GM23338 (cell line): Measurements from ENCODE around the gene IL10. TPM values are rescaled to one million over a fixed set of nuclear protein-coding genes. Genes with fewer than 3 reads are reported as not detected.

ENCODE experiments used
- ATAC-seq: fragments of 200-7000 bp; cut with Tn5 transposase; 3 replicates; pipeline ENCODE4 v1.9.1; 2020
- DNase-seq: peaks from one replicate; pipeline ENCODE4 v3.0.0-alpha.2; 2015; ENCODE audit warnings: low spot score
- H2AFZ ChIP-seq: fragments of 200-600 bp; sonication (generic); 2 replicates; pipeline ENCODE4 v1.8.0; 2016; ENCODE audit warnings: antibody characterized with exemption, mild to moderate bottlenecking, moderate library complexity
- H3F3A ChIP-seq: fragments of 200-600 bp; sonication (generic); replicated peaks from 2 replicates; pipeline ENCODE4 v1.8.0; 2017; ENCODE audit warnings: antibody characterized with exemption, mixed run types, low read depth
- H3K27ac ChIP-seq: fragments of 200-600 bp; sonication (generic); 2 replicates; pipeline ENCODE4 v1.6.1; 2016; ENCODE audit warnings: low read depth
- H3K27me3 ChIP-seq: fragments of 200-600 bp; sonication (generic); 2 replicates; pipeline ENCODE4 v1.8.0; 2016; ENCODE audit warnings: mild to moderate bottlenecking, mixed run types, moderate library complexity; ENCODE audit not compliant: insufficient read depth
- H3K36me3 ChIP-seq: fragments of 200-600 bp; sonication (generic); 2 replicates; pipeline ENCODE4 v1.8.0; 2016; ENCODE audit warnings: mild to moderate bottlenecking; ENCODE audit not compliant: insufficient read depth
- H3K4me1 ChIP-seq: fragments of 200-600 bp; sonication (generic); 2 replicates; pipeline ENCODE4 v1.8.0; 2016; ENCODE audit warnings: mild to moderate bottlenecking, moderate library complexity; ENCODE audit not compliant: insufficient read depth
- H3K4me2 ChIP-seq: fragments of 200-600 bp; sonication (generic); 2 replicates; pipeline ENCODE4 v1.7.1; 2017; ENCODE audit warnings: mixed run types
- H3K4me3 ChIP-seq: fragments of 200-600 bp; sonication (generic); 2 replicates; pipeline ENCODE4 v1.6.1; 2016; ENCODE audit warnings: mixed run types
- H3K79me2 ChIP-seq: fragments of 200-600 bp; sonication (generic); replicated peaks from 2 replicates; pipeline ENCODE4 v1.8.0; 2017; ENCODE audit warnings: mild to moderate bottlenecking; ENCODE audit not compliant: insufficient read depth
- H3K9me2 ChIP-seq: fragments of 200-600 bp; sonication (generic); 2 replicates; pipeline ENCODE4 v1.8.0; 2017; ENCODE audit not compliant: insufficient read depth
- H4K20me1 ChIP-seq: fragments of 200-600 bp; sonication (generic); replicated peaks from 2 replicates; pipeline ENCODE4 v1.8.0; 2017; ENCODE audit warnings: mild to moderate bottlenecking; ENCODE audit not compliant: insufficient read depth
- H3K27ac Mint-ChIP-seq: 2 replicates; pipeline ENCODE4 v1.8.0; 2020; ENCODE audit warnings: inconsistent platforms, mild to moderate bottlenecking, moderate library complexity, mixed read lengths
- H3K27me3 Mint-ChIP-seq: 3 replicates; pipeline ENCODE4 v1.8.0; 2022; ENCODE audit warnings: low read depth, mild to moderate bottlenecking, moderate library complexity, mixed read lengths, inconsistent platforms; ENCODE audit not compliant: insufficient read depth, poor library complexity
- H3K36me3 Mint-ChIP-seq: 3 replicates; pipeline ENCODE4 v1.8.0; 2021; ENCODE audit warnings: low read depth, mild to moderate bottlenecking, inconsistent platforms, moderate library complexity, mixed read lengths
- H3K4me1 Mint-ChIP-seq: 3 replicates; pipeline ENCODE4 v1.8.0; 2020; ENCODE audit warnings: mild to moderate bottlenecking, inconsistent platforms, mixed read lengths
- H3K4me3 Mint-ChIP-seq: 3 replicates; pipeline ENCODE4 v1.8.0; 2021; ENCODE audit warnings: moderate library complexity, mild to moderate bottlenecking, inconsistent platforms, mixed read lengths
- H3K9me3 Mint-ChIP-seq: 3 replicates; pipeline ENCODE4 v1.8.0; 2020; ENCODE audit warnings: moderate library complexity, mild to moderate bottlenecking, inconsistent platforms, mixed read lengths
- CREB1 ChIP-seq: fragments of 250-450 bp; sonication (Bioruptor Pico); IDR thresholded peaks from 2 replicates; pipeline ENCODE4 v1.5.0; 2020; ENCODE audit warnings: low read depth, mild to moderate bottlenecking, moderate library complexity
- CTCF ChIP-seq, 2 experiments: fragments of 200-600 bp in 1 of 2; sonication (generic) in 1 of 2; conservative IDR thresholded peaks; 2 replicates each; pipeline versions ENCODE4 v1.5.1 to v1.6.1; 2016 to 2017; ENCODE audit warnings: antibody characterized with exemption in 2 of 2, low read depth in 2 of 2, mild to moderate bottlenecking in 2 of 2, moderate library complexity in 1 of 2
- ETS1 ChIP-seq: IDR thresholded peaks from 2 replicates; pipeline ENCODE4 v1.6.1; 2016; ENCODE audit warnings: antibody characterized with exemption
- EZH2 ChIP-seq: fragments of 200-600 bp; sonication (generic); IDR thresholded peaks from one replicate; pipeline ENCODE4 v1.8.0; 2017; ENCODE audit warnings: antibody characterized with exemption, mild to moderate bottlenecking, low read depth; ENCODE audit not compliant: unreplicated experiment
- EZH2phosphoT487 ChIP-seq: fragments of 200-600 bp; sonication (generic); IDR thresholded peaks from one replicate; pipeline ENCODE4 v1.8.1; 2018; ENCODE audit warnings: antibody characterized with exemption; ENCODE audit not compliant: unreplicated experiment
- JUNB ChIP-seq: IDR thresholded peaks from one replicate; pipeline ENCODE4 v1.6.1; 2016; ENCODE audit warnings: antibody characterized with exemption; ENCODE audit not compliant: unreplicated experiment
- NANOG ChIP-seq: IDR thresholded peaks from 2 replicates; pipeline ENCODE4 v1.6.1; 2016; ENCODE audit warnings: antibody characterized with exemption, borderline replicate concordance
- POLR2AphosphoS5 ChIP-seq: IDR thresholded peaks from 2 replicates; pipeline ENCODE4 v1.6.1; 2016; ENCODE audit warnings: antibody characterized with exemption, low read depth
- REST ChIP-seq: IDR thresholded peaks from one replicate; pipeline ENCODE4 v1.6.1; 2018; ENCODE audit warnings: antibody characterized with exemption; ENCODE audit not compliant: unreplicated experiment
- STAT1 ChIP-seq: IDR thresholded peaks from one replicate; pipeline ENCODE4 v1.6.1; 2016; ENCODE audit warnings: antibody characterized with exemption; ENCODE audit not compliant: unreplicated experiment
- ZNF114 ChIP-seq: fragments of 250-450 bp; sonication (Bioruptor Pico); IDR thresholded peaks from 2 replicates; pipeline ENCODE4 v1.5.0; 2020; ENCODE audit warnings: mild to moderate bottlenecking, moderate library complexity
- ZNF331 ChIP-seq: fragments of 250-450 bp; sonication (Bioruptor Pico); IDR thresholded peaks from 2 replicates; pipeline ENCODE4 v1.5.0; 2020; ENCODE audit warnings: low read depth, mild to moderate bottlenecking, moderate library complexity
- ZNF462 ChIP-seq: fragments of 250-450 bp; sonication (Bioruptor Pico); IDR thresholded peaks from 2 replicates; pipeline ENCODE4 v1.5.0; 2020; ENCODE audit warnings: mild to moderate bottlenecking, moderate library complexity
- polyA plus RNA-seq: library from polyadenylated mRNA; unstranded; fragments of >200 nt; fragmentation: Nextera tagmentation; extraction: Ambion mirVana; gene quantifications from 2 replicates; pipeline ENCODE4 v1.2.1, GENCODE V29; 2016
- total RNA-seq: library from RNA; depleted of rRNA; stranded (reverse); fragments of >200 nt; shearing (Covaris generic); gene quantifications from 2 replicates; pipeline ENCODE4 v1.2.3, GENCODE V29; 2014

IL10 gene
- total and polyA plus RNA-seq, 2 experiments from 2014 or later: not detected

- Mint-ChIP-seq H3K27ac (no peak overlapping the region), H3K9me3 (peaks cover 3% of the 10 kb centered on the region; the same call in 1 of the 3 replicates), H3K4me3 (no peak overlapping the region), H3K36me3 (no peaks in the 10 kb centered on the region), H3K27me3 (no peaks in the 10 kb centered on the region), H3K4me1 (peaks cover 7% of the 10 kb centered on the region; the same call in 2 of the 3 replicates)
- Histone ChIP-seq H3K27ac (no peak overlapping the region), H3F3A (no peaks in the 10 kb centered on the region), H3K4me2 (no peak overlapping the region), H3K4me3 (no peak overlapping the region), H3K79me2 (no peaks in the 10 kb centered on the region), H2AFZ (0 out of 2 replicates have a peak overlapping the region, but pooled peaks have one; percentile 12), H4K20me1 (no peaks in the 10 kb centered on the region), H3K27me3 (no peaks in the 10 kb centered on the region), H3K4me1 (no peaks in the 10 kb centered on the region), H3K36me3 (no peaks in the 10 kb centered on the region), H3K9me2 (no peaks in the 10 kb centered on the region)
- DNase-seq: no peak
- ATAC-seq: no peak
- TF ChIP-seq CTCF (conservative IDR thresholded peaks at IDR 0.05; ENCODE audit: low read depth in 2 of 2) (no peak), JUNB (no peak), ZNF114 (CRISPR knock-in tag) (no peak), EZH2phosphoT487 (no peak), ZNF462 (CRISPR knock-in tag) (no peak), STAT1 (no peak), ETS1 (no peak), POLR2AphosphoS5 (no peak), CREB1 (CRISPR knock-in tag) (no peak), EZH2 (no peak), NANOG (no peak), ZNF331 (no peak), REST (no peak)
Observed at GRCh38 chr1:206816390-206817287, 44.3 kb upstream of the IL10 start.
